ENCODE results near the gene ZNF511. TPM values are rescaled to one million over a fixed set of nuclear protein-coding genes. Genes with fewer than 3 reads are reported as not detected.
A peak's percentile ranks its signal among the peaks of the same experiment; 100 is the strongest.

Gene ZNF511, protein sequence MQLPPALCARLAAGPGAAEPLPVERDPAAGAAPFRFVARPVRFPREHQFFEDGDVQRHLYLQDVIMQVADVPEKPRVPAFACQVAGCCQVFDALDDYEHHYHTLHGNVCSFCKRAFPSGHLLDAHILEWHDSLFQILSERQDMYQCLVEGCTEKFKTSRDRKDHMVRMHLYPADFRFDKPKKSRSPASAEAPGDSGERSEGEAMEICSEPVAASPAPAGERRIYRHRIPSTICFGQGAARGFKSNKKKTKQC
- total RNA-seq (10 to 100 TPM; 13.7 to 31.3 TPM), polyA plus RNA-seq (10 to 100 TPM; 17.0 to 31.8 TPM)

DNA sequence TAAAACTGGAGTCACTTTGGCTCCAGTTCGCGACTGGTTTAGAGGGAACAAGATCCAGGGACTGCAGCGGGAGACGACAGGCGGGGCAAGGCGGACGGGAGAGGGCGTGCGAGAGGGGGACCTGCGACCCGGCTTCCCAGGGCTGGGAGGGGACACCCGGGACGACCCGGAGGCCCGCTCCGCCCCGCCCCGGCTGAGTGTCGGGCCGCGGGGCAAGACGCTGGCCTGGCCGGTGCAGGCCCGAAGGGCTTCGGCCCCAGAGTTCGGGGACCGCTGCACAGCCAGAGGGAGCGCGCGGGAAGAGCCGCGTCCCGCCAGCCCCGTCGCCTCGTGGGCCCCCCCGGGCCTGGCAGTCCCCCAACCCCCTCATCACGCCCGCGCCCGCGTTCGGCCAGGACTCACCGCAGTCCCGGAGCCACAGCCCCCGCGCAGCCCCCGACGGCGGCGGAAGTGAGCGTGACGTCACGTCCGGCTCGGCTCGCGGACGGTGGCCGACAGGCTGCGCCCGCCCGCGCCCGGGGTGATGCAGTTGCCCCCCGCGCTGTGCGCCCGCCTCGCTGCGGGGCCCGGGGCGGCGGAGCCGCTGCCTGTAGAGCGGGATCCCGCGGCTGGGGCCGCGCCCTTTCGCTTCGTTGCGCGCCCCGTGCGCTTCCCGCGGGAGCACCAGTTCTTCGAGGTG lies at the start of gene ZNF511, which contains the start of gene TUBGCP2:
Gene ZNF511, plus strand, starts transcription at position 494 of the 679 bp plus-strand sequence. Its CDS starts 30 bp downstream, at position 524.
Gene TUBGCP2, minus strand, starts transcription at position 452 of the 679 bp plus-strand sequence. CDS start 5,931 bp downstream, outside the sequence.
- WGBS = under 1% methylated on average over 89 of the region's 89 CpGs
- Histone ChIP-seq H3K9ac (ENCODE audit: low read depth in 1 of 2, low read length in 2 of 2) (peak within 1 kb of the TSS; percentile 62 to 95), H3K27me3 (ENCODE audit: control insufficient read depth in 4 of 4, insufficient read depth in 4 of 4, low read length in 3 of 4) (no peaks in the 10 kb centered on the region), H3K36me3 (ENCODE audit: control insufficient read depth in 4 of 4, insufficient read depth in 3 of 4, low read depth in 1 of 4, low read length in 3 of 4) (peaks cover 0 to 21% (median 10%) of the 10 kb centered on the region in 4 donors), H3K27ac (ENCODE audit: low read depth in 1 of 2, low read length in 2 of 2) (peak within 1 kb of the TSS; percentile 91 to 98), H3K4me1 (ENCODE audit: control insufficient read depth in 4 of 4, insufficient read depth in 4 of 4, low read length in 3 of 4) (peaks cover 2 to 39% (median 30%) of the 10 kb centered on the region in 4 donors), H3K9me3 (ENCODE audit: control insufficient read depth in 4 of 4, low read length in 3 of 4) (no peaks in the 10 kb centered on the region), H3K4me3 (ENCODE audit: low read depth in 1 of 3, low read length in 3 of 3) (peak within 1 kb of the TSS; percentile 85 to 94 (median 88))
- DNase-seq (ENCODE audit: low spot score) = peak; percentile 90
- no peak for TF ChIP-seq HNF4A (conservative IDR thresholded peaks at IDR 0.05)
- peak; percentile 44 to 84 for TF ChIP-seq GABPA (IDR thresholded peaks at IDR 0.05 in 1 of 2, conservative IDR thresholded peaks at IDR 0.05 in 1 of 2)
- no peak for TF ChIP-seq TAF1 (conservative IDR thresholded peaks at IDR 0.05)
- TF ChIP-seq JUND (IDR thresholded peaks at IDR 0.05) = no peak
- TF ChIP-seq, protein P1, sequence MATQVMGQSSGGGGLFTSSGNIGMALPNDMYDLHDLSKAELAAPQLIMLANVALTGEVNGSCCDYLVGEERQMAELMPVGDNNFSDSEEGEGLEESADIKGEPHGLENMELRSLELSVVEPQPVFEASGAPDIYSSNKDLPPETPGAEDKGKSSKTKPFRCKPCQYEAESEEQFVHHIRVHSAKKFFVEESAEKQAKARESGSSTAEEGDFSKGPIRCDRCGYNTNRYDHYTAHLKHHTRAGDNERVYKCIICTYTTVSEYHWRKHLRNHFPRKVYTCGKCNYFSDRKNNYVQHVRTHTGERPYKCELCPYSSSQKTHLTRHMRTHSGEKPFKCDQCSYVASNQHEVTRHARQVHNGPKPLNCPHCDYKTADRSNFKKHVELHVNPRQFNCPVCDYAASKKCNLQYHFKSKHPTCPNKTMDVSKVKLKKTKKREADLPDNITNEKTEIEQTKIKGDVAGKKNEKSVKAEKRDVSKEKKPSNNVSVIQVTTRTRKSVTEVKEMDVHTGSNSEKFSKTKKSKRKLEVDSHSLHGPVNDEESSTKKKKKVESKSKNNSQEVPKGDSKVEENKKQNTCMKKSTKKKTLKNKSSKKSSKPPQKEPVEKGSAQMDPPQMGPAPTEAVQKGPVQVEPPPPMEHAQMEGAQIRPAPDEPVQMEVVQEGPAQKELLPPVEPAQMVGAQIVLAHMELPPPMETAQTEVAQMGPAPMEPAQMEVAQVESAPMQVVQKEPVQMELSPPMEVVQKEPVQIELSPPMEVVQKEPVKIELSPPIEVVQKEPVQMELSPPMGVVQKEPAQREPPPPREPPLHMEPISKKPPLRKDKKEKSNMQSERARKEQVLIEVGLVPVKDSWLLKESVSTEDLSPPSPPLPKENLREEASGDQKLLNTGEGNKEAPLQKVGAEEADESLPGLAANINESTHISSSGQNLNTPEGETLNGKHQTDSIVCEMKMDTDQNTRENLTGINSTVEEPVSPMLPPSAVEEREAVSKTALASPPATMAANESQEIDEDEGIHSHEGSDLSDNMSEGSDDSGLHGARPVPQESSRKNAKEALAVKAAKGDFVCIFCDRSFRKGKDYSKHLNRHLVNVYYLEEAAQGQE (IDR thresholded peaks at IDR 0.05) = no peak
- no peak for TF ChIP-seq YY1 (IDR thresholded peaks at IDR 0.05)

DNA sequence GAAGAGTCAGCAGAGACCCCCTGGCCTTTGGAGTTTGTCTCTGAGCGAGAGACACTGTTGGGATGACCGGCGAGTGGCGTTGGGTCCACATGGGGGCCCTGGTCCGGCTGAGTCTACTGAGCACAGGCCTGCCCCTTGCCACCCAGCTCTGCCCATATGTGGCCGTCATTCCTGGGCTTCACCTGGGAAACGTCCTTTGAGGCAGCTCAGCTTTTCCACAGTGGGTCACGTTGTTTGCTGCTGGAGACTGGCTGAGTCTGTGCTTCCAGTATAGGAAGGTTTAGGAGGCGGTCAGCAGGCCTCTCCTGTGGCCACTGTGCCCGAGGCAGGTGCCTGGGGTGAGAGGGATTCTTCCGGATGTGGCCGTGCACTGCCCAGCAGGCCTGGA lies 49.1 kb upstream of the ZNF511 start:
- TF ChIP-seq HNF4G (IDR thresholded peaks at IDR 0.05) (no peak), NR2F2 (IDR thresholded peaks at IDR 0.05) (no peak), FOXA1 (IDR thresholded peaks at IDR 0.05) (no peak), TAF1 (conservative IDR thresholded peaks at IDR 0.05) (no peak), GABPA (IDR thresholded peaks at IDR 0.05 in 1 of 2, conservative IDR thresholded peaks at IDR 0.05 in 1 of 2) (no peak), SP1 (IDR thresholded peaks at IDR 0.05) (no peak), EGR1 (IDR thresholded peaks at IDR 0.05; ENCODE audit: low read depth in 2 of 2) (no peak), HNF4A (conservative IDR thresholded peaks at IDR 0.05) (no peak), RAD21 (IDR thresholded peaks at IDR 0.05) (no peak), JUND (IDR thresholded peaks at IDR 0.05) (no peak), YY1 (IDR thresholded peaks at IDR 0.05) (no peak), FOXA2 (IDR thresholded peaks at IDR 0.05) (no peak), RXRA (IDR thresholded peaks at IDR 0.05) (no peak)
- TF ChIP-seq, protein P2, sequence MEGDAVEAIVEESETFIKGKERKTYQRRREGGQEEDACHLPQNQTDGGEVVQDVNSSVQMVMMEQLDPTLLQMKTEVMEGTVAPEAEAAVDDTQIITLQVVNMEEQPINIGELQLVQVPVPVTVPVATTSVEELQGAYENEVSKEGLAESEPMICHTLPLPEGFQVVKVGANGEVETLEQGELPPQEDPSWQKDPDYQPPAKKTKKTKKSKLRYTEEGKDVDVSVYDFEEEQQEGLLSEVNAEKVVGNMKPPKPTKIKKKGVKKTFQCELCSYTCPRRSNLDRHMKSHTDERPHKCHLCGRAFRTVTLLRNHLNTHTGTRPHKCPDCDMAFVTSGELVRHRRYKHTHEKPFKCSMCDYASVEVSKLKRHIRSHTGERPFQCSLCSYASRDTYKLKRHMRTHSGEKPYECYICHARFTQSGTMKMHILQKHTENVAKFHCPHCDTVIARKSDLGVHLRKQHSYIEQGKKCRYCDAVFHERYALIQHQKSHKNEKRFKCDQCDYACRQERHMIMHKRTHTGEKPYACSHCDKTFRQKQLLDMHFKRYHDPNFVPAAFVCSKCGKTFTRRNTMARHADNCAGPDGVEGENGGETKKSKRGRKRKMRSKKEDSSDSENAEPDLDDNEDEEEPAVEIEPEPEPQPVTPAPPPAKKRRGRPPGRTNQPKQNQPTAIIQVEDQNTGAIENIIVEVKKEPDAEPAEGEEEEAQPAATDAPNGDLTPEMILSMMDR (IDR thresholded peaks at IDR 0.05; ENCODE audit: low read depth, low read length, missing input control) = no peak
- TF ChIP-seq, protein P1 (IDR thresholded peaks at IDR 0.05) = no peak
- TF ChIP-seq, protein P3, sequence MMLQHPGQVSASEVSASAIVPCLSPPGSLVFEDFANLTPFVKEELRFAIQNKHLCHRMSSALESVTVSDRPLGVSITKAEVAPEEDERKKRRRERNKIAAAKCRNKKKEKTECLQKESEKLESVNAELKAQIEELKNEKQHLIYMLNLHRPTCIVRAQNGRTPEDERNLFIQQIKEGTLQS (IDR thresholded peaks at IDR 0.05) = no peak
- TF ChIP-seq, protein P4, sequence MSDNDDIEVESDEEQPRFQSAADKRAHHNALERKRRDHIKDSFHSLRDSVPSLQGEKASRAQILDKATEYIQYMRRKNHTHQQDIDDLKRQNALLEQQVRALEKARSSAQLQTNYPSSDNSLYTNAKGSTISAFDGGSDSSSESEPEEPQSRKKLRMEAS (IDR thresholded peaks at IDR 0.05) = no peak
- TF ChIP-seq, protein P5, sequence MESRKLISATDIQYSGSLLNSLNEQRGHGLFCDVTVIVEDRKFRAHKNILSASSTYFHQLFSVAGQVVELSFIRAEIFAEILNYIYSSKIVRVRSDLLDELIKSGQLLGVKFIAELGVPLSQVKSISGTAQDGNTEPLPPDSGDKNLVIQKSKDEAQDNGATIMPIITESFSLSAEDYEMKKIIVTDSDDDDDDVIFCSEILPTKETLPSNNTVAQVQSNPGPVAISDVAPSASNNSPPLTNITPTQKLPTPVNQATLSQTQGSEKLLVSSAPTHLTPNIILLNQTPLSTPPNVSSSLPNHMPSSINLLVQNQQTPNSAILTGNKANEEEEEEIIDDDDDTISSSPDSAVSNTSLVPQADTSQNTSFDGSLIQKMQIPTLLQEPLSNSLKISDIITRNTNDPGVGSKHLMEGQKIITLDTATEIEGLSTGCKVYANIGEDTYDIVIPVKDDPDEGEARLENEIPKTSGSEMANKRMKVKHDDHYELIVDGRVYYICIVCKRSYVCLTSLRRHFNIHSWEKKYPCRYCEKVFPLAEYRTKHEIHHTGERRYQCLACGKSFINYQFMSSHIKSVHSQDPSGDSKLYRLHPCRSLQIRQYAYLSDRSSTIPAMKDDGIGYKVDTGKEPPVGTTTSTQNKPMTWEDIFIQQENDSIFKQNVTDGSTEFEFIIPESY (IDR thresholded peaks at IDR 0.05) = no peak
- 70% methylated on average over 12 of the region's 12 CpGs for WGBS
- peaks cover 5 to 24% (median 14%) of the 10 kb centered on the region in 4 donors for H3K4me1 ChIP-seq (ENCODE audit: control insufficient read depth in 4 of 4, insufficient read depth in 4 of 4, low read length in 3 of 4)
- no peak overlapping the region for H3K4me3 ChIP-seq (ENCODE audit: low read depth in 1 of 3, low read length in 3 of 3)
- DNase-seq (ENCODE audit: low spot score) = no peak
- H3K27me3 ChIP-seq (ENCODE audit: control insufficient read depth in 4 of 4, insufficient read depth in 4 of 4, low read length in 3 of 4) = no peaks in the 10 kb centered on the region
- H3K36me3 ChIP-seq (ENCODE audit: control insufficient read depth in 4 of 4, insufficient read depth in 3 of 4, low read depth in 1 of 4, low read length in 3 of 4) = peaks cover 0 to 2% (median 0%) of the 10 kb centered on the region in 4 donors
- no peaks in the 10 kb centered on the region for H3K9me3 ChIP-seq (ENCODE audit: control insufficient read depth in 4 of 4, low read length in 3 of 4)
- H3K27ac ChIP-seq (ENCODE audit: low read depth in 1 of 2, low read length in 2 of 2) = no peak overlapping the region
- no peak overlapping the region for H3K9ac ChIP-seq (ENCODE audit: low read depth in 1 of 2, low read length in 2 of 2)
